ENCODE results near the gene MRGPRX2.
A peak's percentile ranks its signal among the peaks of the same experiment; 100 is the strongest.

MRGPRX2 gene

GRCh38 chr11:19013181-19013857 is 47.2 kb downstream of the MRGPRX2 start:
- in situ Hi-C loops (cut with MboI; ENCODE audit: low sequenced_read_pairs) = no loop called here
- DNase-seq (ENCODE audit: low spot score in 2 of 2) = peak in 1 of 2 experiments; percentile 26

GRCh38 chr11:19012636-19013035 is 47.9 kb downstream of the MRGPRX2 start:
- Histone ChIP-seq H3K4me1 (no peaks in the 10 kb centered on the region), H3K27me3 (ENCODE audit: low read depth) (no peaks in the 10 kb centered on the region), H3K36me3 (replicated peaks) (no peaks in the 10 kb centered on the region), H3K9me3 (no peaks in the 10 kb centered on the region), H3K4me3 (no peak overlapping the region)
- in situ Hi-C loops (cut with MboI; ENCODE audit: low sequenced_read_pairs) = no loop called here
- no peak for DNase-seq (ENCODE audit: low spot score in 2 of 2)

More at GRCh38 chr11:19013181-19013857, 47.2 kb downstream of the MRGPRX2 start:
- H3K4me1 ChIP-seq = no peaks in the 10 kb centered on the region
- no peaks in the 10 kb centered on the region for H3K27me3 ChIP-seq (ENCODE audit: low read depth)
- H3K4me3 ChIP-seq = no peak overlapping the region
- H3K9me3 ChIP-seq = no peaks in the 10 kb centered on the region
- no peaks in the 10 kb centered on the region for H3K36me3 ChIP-seq (replicated peaks)
